Panc1 (cell line): Measurements from ENCODE around the gene ATOH8. TPM values are rescaled to one million over a fixed set of nuclear protein-coding genes. Genes with fewer than 3 reads are reported as not detected.

ENCODE experiments used
- ATAC-seq: fragments of 200-7000 bp; cut with Tn5 transposase; 2 replicates; pipeline ENCODE4 v1.9.1; 2020; ENCODE audit warnings: mild to moderate bottlenecking, moderate library complexity
- BruUV-seq: library from RNA; stranded (reverse); fragments of 400-500 nt; replicated peaks from 2 replicates; lab custom pipeline; 2021; lab: Mats Ljungman, UMichigan
- CTCF ChIA-PET: fragments of 300-600 bp; sonication (Branson Sonifier 250); formaldehyde crosslinking; loops from one replicate; lab custom pipeline; 2022; ENCODE audit warnings: antibody characterized with exemption; lab: Charles Lee
- POLR2A ChIA-PET: fragments of 300-600 bp; sonication (Branson Sonifier 250); formaldehyde crosslinking; loops from one replicate; lab custom pipeline; 2022; ENCODE audit warnings: antibody characterized with exemption; lab: Charles Lee
- DNase-seq: peaks from one replicate; pipeline ENCODE4 v3.0.0-alpha.2; 2010; ENCODE audit warnings: low read depth, low spot score
- H3K27ac ChIP-seq: 2 replicates; pipeline ENCODE4 v1.5.1; 2011; ENCODE audit warnings: mild to moderate bottlenecking, low read length, inconsistent platforms
- H3K27me3 ChIP-seq: fragments of 200-500 bp; sonication (Bioruptor generic); 2 replicates; pipeline ENCODE4 v1.6.0; 2014; ENCODE audit warnings: low read length, inconsistent platforms; ENCODE audit not compliant: control insufficient read depth, insufficient read depth
- H3K36me3 ChIP-seq: fragments of 200-500 bp; sonication (Bioruptor generic); 2 replicates; pipeline ENCODE4 v1.5.1; 2014; ENCODE audit warnings: inconsistent platforms, mild to moderate bottlenecking, low read length, moderate library complexity; ENCODE audit not compliant: control insufficient read depth, insufficient read depth
- H3K4me1 ChIP-seq: 2 replicates; pipeline ENCODE4 v1.5.1; 2011; ENCODE audit warnings: inconsistent platforms, mild to moderate bottlenecking, low read length, moderate library complexity; ENCODE audit not compliant: control insufficient read depth, insufficient read depth
- H3K4me3 ChIP-seq, 2 experiments: 2 replicates each; pipeline ENCODE4 v1.5.1; 2011 to 2012; ENCODE audit warnings: low read depth in 2 of 2, low read length in 2 of 2, mild to moderate bottlenecking in 2 of 2, inconsistent platforms in 1 of 2, moderate library complexity in 1 of 2
- H3K9me3 ChIP-seq: fragments of 200-500 bp; sonication (Bioruptor generic); 2 replicates; pipeline ENCODE4 v1.5.1; 2014; ENCODE audit warnings: low read depth, mild to moderate bottlenecking, inconsistent platforms, low read length, moderate library complexity; ENCODE audit not compliant: control insufficient read depth, insufficient read depth
- CTCF ChIP-seq: fragments of 450-650 bp; IDR thresholded peaks from 2 replicates; pipeline ENCODE4 v1.5.1; 2017; ENCODE audit warnings: mild to moderate bottlenecking
- POLR2AphosphoS5 ChIP-seq: IDR thresholded peaks from 2 replicates; pipeline ENCODE4 v1.6.1; 2012; ENCODE audit warnings: mild to moderate bottlenecking, low read depth, low read length, moderate library complexity
- REST ChIP-seq, 2 experiments: IDR thresholded peaks; 2 replicates each; pipeline ENCODE4 v1.6.1; 2011 to 2012; ENCODE audit warnings: low read depth in 2 of 2, control low read depth in 1 of 2, low read length in 1 of 2, mild to moderate bottlenecking in 1 of 2, moderate library complexity in 1 of 2; ENCODE audit not compliant: insufficient read depth in 1 of 2
- SIN3A ChIP-seq: IDR thresholded peaks from 2 replicates; pipeline ENCODE4 v1.6.1; 2012; ENCODE audit warnings: low read depth, mild to moderate bottlenecking, low read length, moderate library complexity, borderline replicate concordance; ENCODE audit not compliant: insufficient read depth
- TCF7L2 ChIP-seq: IDR thresholded peaks from 2 replicates; pipeline ENCODE4 v1.6.1; 2011; ENCODE audit warnings: mild to moderate bottlenecking, low read depth, low read length, inconsistent platforms
- in situ Hi-C: cut with HindIII; loops from 2 replicates; pipeline ENCODE4 v1.10.0; 2016; ENCODE audit warnings: low sequenced_read_pairs, low pct_unique_long_range_greater_than_20kb
- intact Hi-C: fragments of 100-400 bp; cut with micrococcal nuclease; formaldehyde crosslinking; loops from one replicate; pipeline ENCODE4 v1.10.0; 2022; ENCODE audit not compliant: unreplicated experiment
- total RNA-seq: library from RNA; stranded (reverse); gene quantifications from one replicate; pipeline ENCODE4 v1.2.1, GENCODE V29; 2021; ENCODE audit not compliant: unreplicated experiment

ATOH8 gene
- total RNA-seq, 1 experiment from 2014 or later, result 3.8 TPM

- Histone ChIP-seq H3K27ac (no peak overlapping the region), H3K9me3 (no peaks in the 10 kb centered on the region), H3K4me3 (no peak overlapping the region), H3K36me3 (no peaks in the 10 kb centered on the region), H3K27me3 (no peaks in the 10 kb centered on the region), H3K4me1 (peaks cover 7% of the 10 kb centered on the region; the same call in 1 of the 2 replicates)
- ATAC-seq (no peak), DNase-seq (no peak)
- no peak for TF ChIP-seq TCF7L2
- no peak for TF ChIP-seq CTCF
- no peak for TF ChIP-seq REST (IDR thresholded peaks at IDR 0.05; ENCODE audit: insufficient read depth in 1 of 2, low read depth in 2 of 2, low read length in 1 of 2)
- no peak for TF ChIP-seq SIN3A
- TF ChIP-seq POLR2AphosphoS5, result no peak
- in situ Hi-C loops, result no loop called here
- intact Hi-C loops, result no loop called here
- CTCF ChIA-PET, result interaction anchor here (0.5 to 0.6 kb wide), 2 partner anchors 9 to 12 kb away, joined by 3 to 9 read pairs; no protein-coding TSS in a partner anchor
- POLR2A ChIA-PET, result no interaction called here
- no TSS peak for BruUV-seq
These were observed 32.7 kb downstream of the ATOH8 start for GRCh38 chr2:85786444-85786843.

- Histone ChIP-seq H3K9me3 (no peaks in the 10 kb centered on the region), H3K4me3 (no peak overlapping the region), H3K4me1 (peaks cover 7% of the 10 kb centered on the region; the same call in 1 of the 2 replicates), H3K36me3 (no peaks in the 10 kb centered on the region), H3K27ac (no peak overlapping the region), H3K27me3 (no peaks in the 10 kb centered on the region)
- POLR2A ChIA-PET, result no interaction called here
- no peak for ATAC-seq
- in situ Hi-C loops (no loop called here), intact Hi-C loops (no loop called here)
- no TSS peak for BruUV-seq
- CTCF ChIA-PET, result interaction anchor here (0.5 to 0.6 kb wide), 2 partner anchors 10 to 11 kb away, joined by 3 to 9 read pairs; no protein-coding TSS in a partner anchor
- DNase-seq, result no peak
- TF ChIP-seq CTCF (no peak), REST (IDR thresholded peaks at IDR 0.05; ENCODE audit: insufficient read depth in 1 of 2, low read depth in 2 of 2, low read length in 1 of 2) (no peak), POLR2AphosphoS5 (no peak), TCF7L2 (no peak), SIN3A (no peak)
These were observed 33.1 kb downstream of the ATOH8 start for GRCh38 chr2:85786865-85787264.
